H1 (cell line): ENCODE results near the gene CUX1. TPM values are rescaled to one million over a fixed set of nuclear protein-coding genes. Genes with fewer than 3 reads are reported as not detected.
A peak's percentile ranks its signal among the peaks of the same experiment; 100 is the strongest.

Experiments
- CTCF ChIA-PET: fragments of 300-600 bp; sonication (Branson Sonifier 250); formaldehyde crosslinking; loops from one replicate; lab custom pipeline; 2021; ENCODE audit not compliant: partially characterized antibody; lab: Charles Lee
- POLR2A ChIA-PET: fragments of 300-600 bp; sonication (Branson Sonifier 250); formaldehyde crosslinking; loops from one replicate; lab custom pipeline; 2021; ENCODE audit warnings: inconsistent platforms; ENCODE audit not compliant: partially characterized antibody; lab: Charles Lee
- DNase-seq, 2 experiments: peaks; one replicate each; pipeline versions ENCODE4 v3.0.0 to v3.0.0-alpha.2; 2010 to 2022; ENCODE audit warnings: low spot score in 2 of 2, low read depth in 1 of 2, mixed read lengths in 1 of 2
- FAIRE-seq: peaks from 2 replicates; lab custom pipeline; 2011; peaks lifted over from hg19 to GRCh38; lab: Jason Lieb, UNC
- H2AFZ ChIP-seq: 2 replicates; pipeline ENCODE4 v1.8.1; 2012; ENCODE audit warnings: low read length, inconsistent platforms
- H2AK5ac ChIP-seq: 2 replicates; pipeline ENCODE4 v1.6.1; 2013; ENCODE audit warnings: low read depth, low read length
- H2BK120ac ChIP-seq: replicated peaks from 2 replicates; pipeline ENCODE3; 2013; ENCODE audit warnings: low read depth, low read length, inconsistent platforms
- H2BK12ac ChIP-seq: 2 replicates; pipeline ENCODE4 v1.6.1; 2013; ENCODE audit warnings: low read depth, low read length
- H2BK15ac ChIP-seq: 2 replicates; pipeline ENCODE4 v1.6.1; 2013; ENCODE audit warnings: low read length
- H2BK20ac ChIP-seq: 2 replicates; pipeline ENCODE4 v1.6.1; 2013; ENCODE audit warnings: low read length
- H2BK5ac ChIP-seq: 2 replicates; pipeline ENCODE4 v1.6.1; 2013; ENCODE audit warnings: low read depth, low read length
- H3K14ac ChIP-seq: 2 replicates; pipeline ENCODE4 v1.6.1; 2013; ENCODE audit warnings: inconsistent platforms; ENCODE audit not compliant: insufficient read length
- H3K18ac ChIP-seq: 2 replicates; pipeline ENCODE4 v1.6.1; 2013; ENCODE audit warnings: low read length; ENCODE audit errors: extremely low read depth
- H3K23ac ChIP-seq: 2 replicates; pipeline ENCODE4 v1.6.1; 2013; ENCODE audit warnings: inconsistent platforms; ENCODE audit not compliant: insufficient read length
- H3K23me2 ChIP-seq: 2 replicates; pipeline ENCODE4 v1.6.1; 2013; ENCODE audit warnings: low read depth, low read length
- H3K27ac ChIP-seq: 2 replicates; pipeline ENCODE4 v1.6.1; 2011; ENCODE audit warnings: low read depth, low read length, inconsistent platforms
- H3K27me3 ChIP-seq, 4 experiments: replicated peaks in 1 of 4; 1 replicate in 1 of 4; 2 replicates in 3 of 4; pipeline versions ENCODE4 v1.6.1 to v1.8.1; 2011 to 2013; ENCODE audit warnings: low read length in 3 of 4, mild to moderate bottlenecking in 3 of 4, inconsistent platforms in 2 of 4, mixed read lengths in 2 of 4, moderate library complexity in 1 of 4; ENCODE audit not compliant: control insufficient read depth in 3 of 4, insufficient read depth in 3 of 4; ENCODE audit errors: extremely low read depth in 1 of 4
- H3K36me3 ChIP-seq, 4 experiments: 2 replicates each; pipeline versions ENCODE4 v1.6.1 to v1.8.1; 2011 to 2013; ENCODE audit warnings: mild to moderate bottlenecking in 4 of 4, low read length in 3 of 4, moderate library complexity in 2 of 4, control low read depth in 1 of 4, inconsistent platforms in 1 of 4; ENCODE audit not compliant: insufficient read depth in 4 of 4, control insufficient read depth in 2 of 4
- H3K4ac ChIP-seq: replicated peaks from 2 replicates; pipeline ENCODE3; 2013; ENCODE audit warnings: low read length, low read depth, mixed read lengths, inconsistent platforms; ENCODE audit not compliant: insufficient read length
- H3K4me1 ChIP-seq, 4 experiments: replicated peaks in 1 of 4; 1 replicate in 1 of 4; 2 replicates in 3 of 4; pipeline versions ENCODE4 v1.6.1 to v1.8.1; 2011 to 2013; ENCODE audit warnings: low read length in 3 of 4, inconsistent platforms in 2 of 4, mixed read lengths in 1 of 4; ENCODE audit not compliant: insufficient read depth in 4 of 4, control insufficient read depth in 3 of 4
- H3K4me2 ChIP-seq, 2 experiments: 2 replicates each; pipeline versions ENCODE4 v1.6.1 to v1.8.1; 2011 to 2013; ENCODE audit warnings: low read depth in 2 of 2, low read length in 2 of 2, control low read depth in 1 of 2, inconsistent platforms in 1 of 2, mild to moderate bottlenecking in 1 of 2; ENCODE audit not compliant: insufficient read depth in 1 of 2
- H3K4me3 ChIP-seq, 4 experiments: fragments of 200-600, 300-600 bp in 1 of 4; sonication (generic), shearing (Covaris generic), sonication (Bioruptor Twin) in 1 of 4; 2 replicates each; pipeline versions ENCODE4 v1.5.1 to v1.8.1; 2011 to 2016; ENCODE audit warnings: low read length in 4 of 4, low read depth in 3 of 4, control low read depth in 2 of 4, inconsistent platforms in 2 of 4, mild to moderate bottlenecking in 2 of 4, mixed read lengths in 1 of 4, moderate library complexity in 1 of 4; ENCODE audit not compliant: insufficient read depth in 2 of 4; ENCODE audit errors: extremely low read depth in 1 of 4
- H3K56ac ChIP-seq: replicated peaks from 2 replicates; pipeline ENCODE3; 2013; ENCODE audit warnings: low read depth, mild to moderate bottlenecking, mixed read lengths, low read length, inconsistent platforms; ENCODE audit not compliant: insufficient read length
- H3K79me1 ChIP-seq: 2 replicates; pipeline ENCODE4 v1.6.1; 2013; ENCODE audit warnings: low read depth, low read length, control low read depth
- H3K79me2 ChIP-seq, 2 experiments: 2 replicates each; pipeline versions ENCODE4 v1.6.1 to v1.8.1; 2012 to 2013; ENCODE audit warnings: low read length in 2 of 2, mild to moderate bottlenecking in 2 of 2, inconsistent platforms in 1 of 2; ENCODE audit not compliant: insufficient read depth in 2 of 2, control insufficient read depth in 1 of 2
- H3K9ac ChIP-seq, 4 experiments: replicated peaks in 1 of 4; 1 replicate in 1 of 4; 2 replicates in 3 of 4; pipeline versions ENCODE4 v1.6.1 to v1.8.1; 2011 to 2013; ENCODE audit warnings: low read depth in 3 of 4, low read length in 3 of 4, control low read depth in 2 of 4, mild to moderate bottlenecking in 2 of 4, moderate library complexity in 2 of 4, inconsistent platforms in 1 of 4; ENCODE audit errors: extremely low read depth in 1 of 4
- H3K9me3 ChIP-seq, 2 experiments: 2 replicates each; pipeline versions ENCODE4 v1.6.1 to v1.8.1; 2012 to 2013; ENCODE audit warnings: mild to moderate bottlenecking in 2 of 2, moderate library complexity in 2 of 2, control low read depth in 1 of 2, inconsistent platforms in 1 of 2, low read depth in 1 of 2, low read length in 1 of 2, mixed read lengths in 1 of 2; ENCODE audit not compliant: insufficient read depth in 2 of 2
- H4K20me1 ChIP-seq, 2 experiments: replicated peaks in 1 of 2; 2 replicates each; pipeline versions ENCODE3 to v1.8.1; 2011 to 2013; ENCODE audit warnings: inconsistent platforms in 2 of 2, low read length in 2 of 2, mild to moderate bottlenecking in 1 of 2; ENCODE audit not compliant: insufficient read depth in 2 of 2, control insufficient read depth in 1 of 2
- H4K5ac ChIP-seq: 2 replicates; pipeline ENCODE4 v1.6.1; 2013; ENCODE audit warnings: low read length, low read depth, mixed read lengths, inconsistent platforms; ENCODE audit not compliant: insufficient read length
- H4K8ac ChIP-seq: 2 replicates; pipeline ENCODE4 v1.8.0; 2013; ENCODE audit warnings: mild to moderate bottlenecking, moderate library complexity, low read length, inconsistent platforms; ENCODE audit not compliant: insufficient read depth; ENCODE audit errors: extremely low read depth
- H4K91ac ChIP-seq: replicated peaks from 2 replicates; pipeline ENCODE3; 2013; ENCODE audit warnings: low read length, mixed read lengths, inconsistent platforms; ENCODE audit not compliant: insufficient read length
- POU5F1 ChIP-seq: IDR thresholded peaks from 2 replicates; pipeline ENCODE4 v1.6.1; 2011; ENCODE audit warnings: low read depth, mild to moderate bottlenecking, low read length, moderate library complexity
- RAD21 ChIP-seq, 2 experiments: IDR thresholded peaks in 1 of 2; conservative IDR thresholded peaks in 1 of 2; 2 replicates each; pipeline ENCODE4 v1.6.1; 2011; ENCODE audit warnings: low read depth in 2 of 2, low read length in 2 of 2, improper control_type of control experiment in 1 of 2, inconsistent platforms in 1 of 2, mild to moderate bottlenecking in 1 of 2, moderate library complexity in 1 of 2
- WGBS, 2 experiments: shearing (Covaris generic) in 1 of 2; methylation state at CpG; one replicate each; pipeline versions ENCODE4 v1.1.6 to v1.1.7; 2013 to 2015; ENCODE audit warnings: low lambda C conversion rate in 2 of 2, mixed read lengths in 2 of 2, inconsistent platforms in 1 of 2, low coverage in 1 of 2, missing lambda C conversion rate in 1 of 2; ENCODE audit not compliant: insufficient replicate concordance in 2 of 2, insufficient coverage in 1 of 2, insufficient read length in 1 of 2; ENCODE audit errors: extremely low coverage in 1 of 2, missing lambda C conversion rate in 1 of 2; 5-methylcytosine and 5-hydroxymethylcytosine counted together
- polyA plus RNA-seq, 7 experiments: library from polyadenylated mRNA; depleted of rRNA in 3 of 7; stranded (reverse) in 5 of 7; unstranded in 2 of 7; fragments of >200 nt in 5 of 7; fragments of 200-250 nt in 2 of 7; gene quantifications; 1 replicate in 5 of 7; 2 replicates in 1 of 7; 4 replicates in 1 of 7; pipeline versions ENCODE4 v1.2.1 to v1.2.3, GENCODE V29; 2011 to 2013; ENCODE audit warnings: missing spikeins in 2 of 7, mixed read lengths in 2 of 7
- total RNA-seq: library from RNA; stranded (reverse); fragmentation: NEBNext Ultra II Directional; extraction: Animal tissue kit (Norgen Biotek cat#: 25700); gene quantifications from 2 replicates; pipeline ENCODE4 v1.2.1, GENCODE V29; 2021
- TF ChIP-seq, protein P1 (sequence below), 3 experiments: IDR thresholded peaks; 1 replicate in 2 of 3; 2 replicates in 1 of 3; pipeline versions ENCODE4 v1.5.1 to v1.6.1; 2011; ENCODE audit warnings: low read length in 3 of 3, mild to moderate bottlenecking in 3 of 3, inconsistent platforms in 2 of 3, low read depth in 1 of 3, moderate library complexity in 1 of 3; ENCODE audit not compliant: insufficient read depth in 1 of 3; ENCODE audit errors: control extremely low read depth in 1 of 3

CUX1 gene
- total and polyA plus RNA-seq, 2 of the 8 experiments (the other 6 are each of a cell fraction or from before 2014, with no cell fraction given), result 21.6 to 65.9 TPM

DNA sequence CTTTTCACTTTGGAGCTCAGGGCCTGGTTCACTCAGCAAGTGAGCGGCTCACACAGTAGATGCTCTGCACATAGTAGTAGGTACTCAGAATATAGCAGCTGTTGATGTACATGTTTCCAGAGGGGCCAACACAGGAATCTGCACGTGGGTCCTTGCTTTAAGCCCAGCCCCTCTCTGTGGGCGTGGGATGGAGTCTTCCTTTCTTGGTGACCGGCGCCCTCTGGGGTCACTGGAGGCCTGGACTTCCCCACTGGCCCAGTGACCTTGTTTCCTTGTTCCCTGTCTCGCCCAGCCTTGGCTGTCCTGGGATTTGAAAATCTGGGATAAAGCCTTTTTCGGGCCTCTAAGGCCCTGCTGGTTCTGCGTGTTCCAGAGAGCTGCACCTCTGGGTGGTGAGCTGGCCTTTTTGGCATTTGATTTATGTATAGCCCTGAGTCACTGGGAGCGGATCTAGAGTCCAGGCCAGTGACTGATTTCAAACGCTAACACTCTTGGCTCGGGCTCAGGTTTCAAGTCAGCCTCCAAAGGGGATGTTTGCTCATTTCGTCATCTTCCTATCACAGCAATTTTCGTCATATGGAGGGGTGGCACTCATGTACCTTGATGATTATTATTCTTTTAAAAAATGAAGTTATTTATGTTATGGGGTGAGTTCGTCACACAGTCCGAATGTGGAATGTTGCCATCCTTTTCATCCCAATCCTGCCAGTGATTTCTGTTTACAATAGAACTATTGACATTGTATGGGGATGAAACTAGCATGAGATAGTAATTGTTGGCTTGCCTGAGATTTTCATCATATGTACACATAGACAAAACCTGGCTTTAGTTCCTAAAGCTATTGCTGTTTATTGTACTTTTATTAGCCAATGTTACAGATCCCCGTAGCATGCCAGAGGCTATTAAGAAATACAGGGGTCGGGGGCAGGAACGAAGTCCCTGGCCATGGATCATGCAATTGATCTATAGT lies 65.5 kb downstream of the CUX1 start:
- no peak overlapping the region; a peak in 2 of 4 replicates for H3K4me2 ChIP-seq
- H3K14ac ChIP-seq, result no peak overlapping the region
- H3K9me3 ChIP-seq, result no peaks in the 10 kb centered on the region
- no peaks in the 10 kb centered on the region for H3K36me3 ChIP-seq
- no peak overlapping the region for H3K4me3 ChIP-seq
- ChIA-PET CTCF (interaction anchor here (0.6 to 1.6 kb wide), 14 partner anchors 12 to 397 kb away, joined by 3 to 6 read pairs (median 3); no protein-coding TSS in a partner anchor), POLR2A (no interaction called here)
- no peak overlapping the region for H3K56ac ChIP-seq
- H3K23me2 ChIP-seq, result no peaks in the 10 kb centered on the region
- DNase-seq (no peak), FAIRE-seq (no peak)
- H3K27ac ChIP-seq, result no peak overlapping the region
- no peak overlapping the region; the same call in 1 of the 2 replicates for H2BK5ac ChIP-seq
- H2BK12ac ChIP-seq, result no peak overlapping the region
- H4K20me1 ChIP-seq, result peaks cover 18 to 31% of the 10 kb centered on the region in 2 experiments
- 73% methylated on average over 18 of the region's 18 CpGs; no CpG with 5 or more reads in 1 of the 2 experiments for WGBS, 2 experiments
- no peak overlapping the region for H3K18ac ChIP-seq
- no peak overlapping the region for H2AK5ac ChIP-seq
- no peak overlapping the region for H2AFZ ChIP-seq
- H2BK15ac ChIP-seq, result no peak overlapping the region
- no peak overlapping the region for H2BK120ac ChIP-seq
- no peak overlapping the region for H4K91ac ChIP-seq
- H4K5ac ChIP-seq, result no peak overlapping the region
- peaks cover 5 to 18% (median 9%) of the 10 kb centered on the region in 4 experiments; a peak in 6 of 7 replicates for H3K4me1 ChIP-seq
- TF ChIP-seq POU5F1 (no peak), RAD21 (IDR thresholded peaks at IDR 0.05 in 1 of 2, conservative IDR thresholded peaks at IDR 0.05 in 1 of 2; ENCODE audit: low read depth in 2 of 2, low read length in 2 of 2) (peak; percentile 58 to 64; a peak in 3 of 4 replicates)
- TF ChIP-seq, protein P1, sequence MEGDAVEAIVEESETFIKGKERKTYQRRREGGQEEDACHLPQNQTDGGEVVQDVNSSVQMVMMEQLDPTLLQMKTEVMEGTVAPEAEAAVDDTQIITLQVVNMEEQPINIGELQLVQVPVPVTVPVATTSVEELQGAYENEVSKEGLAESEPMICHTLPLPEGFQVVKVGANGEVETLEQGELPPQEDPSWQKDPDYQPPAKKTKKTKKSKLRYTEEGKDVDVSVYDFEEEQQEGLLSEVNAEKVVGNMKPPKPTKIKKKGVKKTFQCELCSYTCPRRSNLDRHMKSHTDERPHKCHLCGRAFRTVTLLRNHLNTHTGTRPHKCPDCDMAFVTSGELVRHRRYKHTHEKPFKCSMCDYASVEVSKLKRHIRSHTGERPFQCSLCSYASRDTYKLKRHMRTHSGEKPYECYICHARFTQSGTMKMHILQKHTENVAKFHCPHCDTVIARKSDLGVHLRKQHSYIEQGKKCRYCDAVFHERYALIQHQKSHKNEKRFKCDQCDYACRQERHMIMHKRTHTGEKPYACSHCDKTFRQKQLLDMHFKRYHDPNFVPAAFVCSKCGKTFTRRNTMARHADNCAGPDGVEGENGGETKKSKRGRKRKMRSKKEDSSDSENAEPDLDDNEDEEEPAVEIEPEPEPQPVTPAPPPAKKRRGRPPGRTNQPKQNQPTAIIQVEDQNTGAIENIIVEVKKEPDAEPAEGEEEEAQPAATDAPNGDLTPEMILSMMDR (IDR thresholded peaks at IDR 0.05; ENCODE audit: control extremely low read depth in 1 of 3, insufficient read depth in 1 of 3, low read depth in 1 of 3, low read length in 3 of 3), result peak in 2 of 3 experiments; percentile 31 to 36; a peak in 3 of 4 replicates
- TF ChIP-seq, all 59 proteins: peak for 2
- H4K8ac ChIP-seq, result peak overlapping the region; percentile 51; the same call in 1 of the 2 replicates
- H3K79me1 ChIP-seq, result peaks cover 27% of the 10 kb centered on the region
- no peak overlapping the region for H2BK20ac ChIP-seq
- H3K79me2 ChIP-seq, result peaks cover 8 to 100% of the 10 kb centered on the region in 2 experiments
- H3K23ac ChIP-seq, result no peak overlapping the region
- H3K9ac ChIP-seq, result no peak overlapping the region
- no peak overlapping the region for H3K4ac ChIP-seq
- H3K27me3 ChIP-seq, result no peaks in the 10 kb centered on the region
